Mesendoderm (in vitro differentiated cells): ENCODE results near the gene RPL10.
"Not testable (repeated sequence)": the region's sequence is repeated elsewhere in the genome, so short reads cannot be mapped to it uniquely, and the experiment has no call there.

Experiments used
- DNase-seq: peaks from one replicate; pipeline ENCODE4 v3.0.0; 2013
- H2AK5ac ChIP-seq: 2 replicates; pipeline ENCODE4 v1.6.1; 2013; ENCODE audit warnings: low read length, inconsistent platforms
- H2BK120ac ChIP-seq: 2 replicates; pipeline ENCODE4 v1.6.1; 2013; ENCODE audit warnings: low read depth, mild to moderate bottlenecking, low read length, moderate library complexity, mixed read lengths
- H2BK15ac ChIP-seq: replicated peaks from 2 replicates; pipeline ENCODE4 v1.6.1; 2013; ENCODE audit warnings: low read depth, mild to moderate bottlenecking, moderate library complexity
- H2BK5ac ChIP-seq: 2 replicates; pipeline ENCODE4 v1.6.1; 2013; ENCODE audit warnings: low read length, inconsistent platforms
- H3K18ac ChIP-seq: 2 replicates; pipeline ENCODE4 v1.6.1; 2013; ENCODE audit warnings: mild to moderate bottlenecking, low read length, mixed read lengths
- H3K23ac ChIP-seq: one replicate; pipeline ENCODE4 v1.6.1; 2013; ENCODE audit warnings: low read length
- H3K27ac ChIP-seq: 2 replicates; pipeline ENCODE4 v1.5.1; 2013; ENCODE audit warnings: low read depth, mild to moderate bottlenecking, inconsistent platforms, low read length, moderate library complexity
- H3K27me3 ChIP-seq: 2 replicates; pipeline ENCODE4 v1.6.1; 2013; ENCODE audit warnings: low read length, control low read depth, mild to moderate bottlenecking, inconsistent platforms; ENCODE audit not compliant: insufficient read depth, poor library complexity
- H3K36me3 ChIP-seq: 2 replicates; pipeline ENCODE4 v1.6.1; 2013; ENCODE audit warnings: low read length, inconsistent platforms; ENCODE audit not compliant: control insufficient read depth, insufficient read depth
- H3K4ac ChIP-seq: one replicate; pipeline ENCODE4 v1.6.1; 2013; ENCODE audit warnings: low read depth, mild to moderate bottlenecking, low read length, moderate library complexity
- H3K4me1 ChIP-seq: 2 replicates; pipeline ENCODE4 v1.6.1; 2013; ENCODE audit warnings: low read depth, low read length, inconsistent platforms; ENCODE audit not compliant: control insufficient read depth
- H3K4me2 ChIP-seq: 2 replicates; pipeline ENCODE4 v1.6.1; 2013; ENCODE audit warnings: low read length
- H3K4me3 ChIP-seq: 2 replicates; pipeline ENCODE4 v1.5.1; 2013; ENCODE audit warnings: mild to moderate bottlenecking, low read length
- H3K56ac ChIP-seq: one replicate; pipeline ENCODE4 v1.6.1; 2013; ENCODE audit warnings: low read length
- H3K79me1 ChIP-seq: 2 replicates; pipeline ENCODE4 v1.6.1; 2013; ENCODE audit warnings: low read length, inconsistent platforms
- H3K79me2 ChIP-seq: 2 replicates; pipeline ENCODE4 v1.6.1; 2013; ENCODE audit warnings: mild to moderate bottlenecking, low read length; ENCODE audit not compliant: control insufficient read depth, insufficient read depth
- H3K9ac ChIP-seq: 2 replicates; pipeline ENCODE4 v1.6.1; 2013; ENCODE audit warnings: low read length, inconsistent platforms
- H4K5ac ChIP-seq: one replicate; pipeline ENCODE4 v1.6.1; 2013; ENCODE audit warnings: low read length
- H4K8ac ChIP-seq: one replicate; pipeline ENCODE4 v1.6.1; 2013; ENCODE audit warnings: low read depth, mild to moderate bottlenecking, control low read depth, low read length, moderate library complexity
- WGBS: extraction: QIAGEN DNeasy Blood & Tissue Kit; methylation state at CpG from one replicate; pipeline ENCODE4 v1.1.7; 2013; ENCODE audit warnings: low lambda C conversion rate, missing lambda C conversion rate; ENCODE audit not compliant: insufficient coverage; ENCODE audit errors: extremely low coverage; 5-methylcytosine and 5-hydroxymethylcytosine counted together

The RPL10 gene

GRCh38 chrX:154399527-154400368, 1.6 kb downstream of the RPL10 start:
- no peak overlapping the region for H3K18ac ChIP-seq
- no peak for DNase-seq
- no peak overlapping the region for H3K27ac ChIP-seq
- peaks cover 1% of the 10 kb centered on the region for H3K79me1 ChIP-seq
- H3K4me3 ChIP-seq: peak overlapping the region; percentile 98
- no peak overlapping the region for H3K4ac ChIP-seq
- no peak overlapping the region for H4K5ac ChIP-seq
- peak overlapping the region; percentile 67 for H3K4me2 ChIP-seq
- H3K23ac ChIP-seq: peak overlapping the region; percentile 24
- no CpG with 5 or more reads among the region's 14 CpGs for WGBS
- peak overlapping the region; percentile 99 for H3K9ac ChIP-seq
- H4K8ac ChIP-seq: no peak overlapping the region
- H3K56ac ChIP-seq: peak overlapping the region; percentile 92
- H3K4me1 ChIP-seq: no peaks in the 10 kb centered on the region
- H3K79me2 ChIP-seq: peaks cover 15% of the 10 kb centered on the region
- H2BK15ac ChIP-seq: no peak overlapping the region
- peaks cover 12% of the 10 kb centered on the region for H3K36me3 ChIP-seq
- no peak overlapping the region for H2AK5ac ChIP-seq
- H2BK120ac ChIP-seq: no peak overlapping the region
- no peak overlapping the region for H2BK5ac ChIP-seq
- H3K27me3 ChIP-seq: no peaks in the 10 kb centered on the region

- WGBS: no CpG with 5 or more reads among the region's 6 CpGs
- H3K4me3 ChIP-seq, H4K5ac ChIP-seq, H3K79me1 ChIP-seq, DNase-seq, H2BK5ac ChIP-seq, H3K27me3 ChIP-seq, H3K23ac ChIP-seq, H3K4me1 ChIP-seq, H3K27ac ChIP-seq, H3K56ac ChIP-seq, H2AK5ac ChIP-seq, H4K8ac ChIP-seq, H3K18ac ChIP-seq, H3K4ac ChIP-seq, H3K4me2 ChIP-seq, H2BK120ac ChIP-seq, H2BK15ac ChIP-seq: not testable (repeated sequence)
- peaks cover 12% of the 10 kb centered on the region for H3K36me3 ChIP-seq
- H3K79me2 ChIP-seq: peaks cover 15% of the 10 kb centered on the region
- H3K9ac ChIP-seq: peak overlapping the region; percentile 99
These were observed 2.2 kb downstream of the RPL10 start for GRCh38 chrX:154400369-154400817.

GRCh38 chrX:154401045-154401799, 3.0 kb downstream of the RPL10 start:
- Histone ChIP-seq H3K27me3 (no peaks in the 10 kb centered on the region), H3K4me3 (no peak overlapping the region), H2BK5ac (no peak overlapping the region), H3K9ac (no peak overlapping the region), H3K4me2 (no peak overlapping the region), H4K5ac (no peak overlapping the region), H3K79me1 (peaks cover 1% of the 10 kb centered on the region), H4K8ac (no peak overlapping the region), H3K4me1 (no peaks in the 10 kb centered on the region), H3K27ac (no peak overlapping the region), H2AK5ac (no peak overlapping the region), H3K4ac (no peak overlapping the region), H3K23ac (no peak overlapping the region), H3K79me2 (peaks cover 15% of the 10 kb centered on the region), H3K18ac (no peak overlapping the region), H3K56ac (no peak overlapping the region), H2BK120ac (no peak overlapping the region), H3K36me3 (peaks cover 12% of the 10 kb centered on the region), H2BK15ac (no peak overlapping the region)
- peak; percentile 68 for DNase-seq
- no CpG with 5 or more reads among the region's 6 CpGs for WGBS

- Histone ChIP-seq H3K4me2 (no peak overlapping the region), H2AK5ac (no peak overlapping the region), H2BK5ac (no peak overlapping the region), H4K8ac (no peak overlapping the region), H3K79me1 (peaks cover 1% of the 10 kb centered on the region), H2BK120ac (no peak overlapping the region), H2BK15ac (no peak overlapping the region), H3K36me3 (peaks cover 12% of the 10 kb centered on the region), H3K18ac (no peak overlapping the region), H4K5ac (no peak overlapping the region), H3K27ac (no peak overlapping the region), H3K9ac (no peak overlapping the region), H3K79me2 (peaks cover 15% of the 10 kb centered on the region), H3K4ac (no peak overlapping the region), H3K23ac (no peak overlapping the region), H3K56ac (no peak overlapping the region), H3K4me3 (no peak overlapping the region), H3K27me3 (no peaks in the 10 kb centered on the region), H3K4me1 (no peaks in the 10 kb centered on the region)
- no CpG with 5 or more reads among the region's 6 CpGs for WGBS
- no peak for DNase-seq
These were observed 3.9 kb downstream of the RPL10 start for GRCh38 chrX:154401918-154402621.

GRCh38 chrX:154402622-154403127, 4.5 kb downstream of the RPL10 start:
- Histone ChIP-seq H3K9ac (no peak overlapping the region), H2BK5ac (no peak overlapping the region), H3K36me3 (peaks cover 12% of the 10 kb centered on the region), H3K27ac (no peak overlapping the region), H3K18ac (no peak overlapping the region), H3K4me1 (no peaks in the 10 kb centered on the region), H3K79me2 (peaks cover 15% of the 10 kb centered on the region), H3K4me3 (no peak overlapping the region), H3K23ac (no peak overlapping the region), H3K56ac (no peak overlapping the region), H2BK120ac (no peak overlapping the region), H4K8ac (no peak overlapping the region), H2BK15ac (no peak overlapping the region), H3K4ac (no peak overlapping the region), H4K5ac (no peak overlapping the region), H3K27me3 (no peaks in the 10 kb centered on the region), H3K79me1 (peaks cover 1% of the 10 kb centered on the region), H3K4me2 (no peak overlapping the region), H2AK5ac (no peak overlapping the region)
- no peak for DNase-seq
- WGBS: no CpG with 5 or more reads among the region's 19 CpGs
